ENCODE measurements around the gene MNX1.

MNX1 gene

GRCh38 chr7:157001920-157002818, 8.3 kb downstream of the MNX1 start:
- DNase-seq (ENCODE audit: low read depth) = no peak
- no peak for TF ChIP-seq CTCF (IDR thresholded peaks at IDR 0.05; ENCODE audit: insufficient read depth, low read depth, low read length, missing control alignments)
- no peak overlapping the region for H3K4me3 ChIP-seq (ENCODE audit: low read length)

- TF ChIP-seq CTCF (IDR thresholded peaks at IDR 0.05; ENCODE audit: insufficient read depth, low read depth, low read length, missing control alignments) = no peak
- H3K4me3 ChIP-seq (ENCODE audit: low read length) = no peak overlapping the region
- DNase-seq (ENCODE audit: low read depth) = no peak
Observed at GRCh38 chr7:157000741-157001653, 9.5 kb downstream of the MNX1 start.

GRCh38 chr7:156999958-157000726, 10.3 kb downstream of the MNX1 start:
- DNase-seq (ENCODE audit: low read depth) = no peak
- no peak for TF ChIP-seq CTCF (IDR thresholded peaks at IDR 0.05; ENCODE audit: insufficient read depth, low read depth, low read length, missing control alignments)
- H3K4me3 ChIP-seq (ENCODE audit: low read length) = peak overlapping the region; percentile 31

GRCh38 chr7:156998988-156999957, 11.2 kb downstream of the MNX1 start:
- TF ChIP-seq CTCF (IDR thresholded peaks at IDR 0.05; ENCODE audit: insufficient read depth, low read depth, low read length, missing control alignments) = no peak
- no peak overlapping the region for H3K4me3 ChIP-seq (ENCODE audit: low read length)
- DNase-seq (ENCODE audit: low read depth) = no peak

GRCh38 chr7:156994417-156994816, 16.0 kb downstream of the MNX1 start:
- no peak for DNase-seq (ENCODE audit: low read depth)
- no peak overlapping the region for H3K4me3 ChIP-seq (ENCODE audit: low read length)
- no peak for TF ChIP-seq CTCF (IDR thresholded peaks at IDR 0.05; ENCODE audit: insufficient read depth, low read depth, low read length, missing control alignments)

- no peak for TF ChIP-seq CTCF (IDR thresholded peaks at IDR 0.05; ENCODE audit: insufficient read depth, low read depth, low read length, missing control alignments)
- no peak overlapping the region for H3K4me3 ChIP-seq (ENCODE audit: low read length)
- no peak for DNase-seq (ENCODE audit: low read depth)
Observed at GRCh38 chr7:156993925-156994235, 16.6 kb downstream of the MNX1 start.
